Measurements from ENCODE around the gene ZYG11A.
A peak's percentile ranks its signal among the peaks of the same experiment; 100 is the strongest.

ZYG11A gene

GRCh38 chr1:52900402-52900801 is 57.8 kb downstream of the ZYG11A start:
- H3K27me3 ChIP-seq: no peaks in the 10 kb centered on the region
- no peak for TF ChIP-seq CTCF (IDR thresholded peaks at IDR 0.05; ENCODE audit: low read depth, low read length)
- H3K4me3 ChIP-seq (ENCODE audit: low read depth, low read length): no peak overlapping the region
- H3K4me1 ChIP-seq: no peaks in the 10 kb centered on the region
- no peak for DNase-seq
- H3K36me3 ChIP-seq: no peaks in the 10 kb centered on the region
- H3K9me3 ChIP-seq: no peaks in the 10 kb centered on the region

GRCh38 chr1:52901384-52901783 is 58.8 kb downstream of the ZYG11A start:
- H3K4me1 ChIP-seq: no peaks in the 10 kb centered on the region
- DNase-seq: no peak
- H3K9me3 ChIP-seq: no peaks in the 10 kb centered on the region
- TF ChIP-seq CTCF (IDR thresholded peaks at IDR 0.05; ENCODE audit: low read depth, low read length): no peak
- H3K27me3 ChIP-seq: no peaks in the 10 kb centered on the region
- H3K4me3 ChIP-seq (ENCODE audit: low read depth, low read length): no peak overlapping the region
- no peaks in the 10 kb centered on the region for H3K36me3 ChIP-seq

- no peak for TF ChIP-seq CTCF (IDR thresholded peaks at IDR 0.05; ENCODE audit: low read depth, low read length)
- no peaks in the 10 kb centered on the region for H3K4me1 ChIP-seq
- H3K9me3 ChIP-seq: no peaks in the 10 kb centered on the region
- H3K4me3 ChIP-seq (ENCODE audit: low read depth, low read length): no peak overlapping the region
- H3K27me3 ChIP-seq: no peaks in the 10 kb centered on the region
- H3K36me3 ChIP-seq: no peaks in the 10 kb centered on the region
- no peak for DNase-seq
Measured at GRCh38 chr1:52904208-52904926, 61.8 kb downstream of the ZYG11A start.

- DNase-seq: peak; percentile 48
- TF ChIP-seq CTCF (IDR thresholded peaks at IDR 0.05; ENCODE audit: low read depth, low read length): peak; percentile 48
- no peak overlapping the region for H3K4me3 ChIP-seq (ENCODE audit: low read depth, low read length)
- H3K36me3 ChIP-seq: no peaks in the 10 kb centered on the region
- H3K27me3 ChIP-seq: no peaks in the 10 kb centered on the region
- no peaks in the 10 kb centered on the region for H3K9me3 ChIP-seq
- no peaks in the 10 kb centered on the region for H3K4me1 ChIP-seq
Measured at GRCh38 chr1:52904927-52905698, 62.6 kb downstream of the ZYG11A start.

- TF ChIP-seq CTCF (IDR thresholded peaks at IDR 0.05; ENCODE audit: low read depth, low read length): no peak
- no peak for DNase-seq
- no peaks in the 10 kb centered on the region for H3K9me3 ChIP-seq
Measured at GRCh38 chr1:52906135-52906603, 63.6 kb downstream of the ZYG11A start.

More at GRCh38 chr1:52906135-52906603, 63.6 kb downstream of the ZYG11A start:
- no peaks in the 10 kb centered on the region for H3K27me3 ChIP-seq
- H3K4me1 ChIP-seq: no peaks in the 10 kb centered on the region
- no peaks in the 10 kb centered on the region for H3K36me3 ChIP-seq
- H3K4me3 ChIP-seq (ENCODE audit: low read depth, low read length): no peak overlapping the region

All from BE2C (cell line).